ENCODE data around the gene FOXP4. TPM values are rescaled to one million over a fixed set of nuclear protein-coding genes. Genes with fewer than 3 reads are reported as not detected.

FOXP4 gene
- total RNA-seq, 4 donors from 2014 or later, result 12.6 to 42.4 (median 23.7) TPM

GRCh38 chr6:41589636-41590622 lies 43.7 kb downstream of the FOXP4 start:
- Histone ChIP-seq H3K4me1 (no peaks in the 10 kb centered on the region), H3K9me3 (no peaks in the 10 kb centered on the region), H3K27ac (no peak overlapping the region), H3K4me3 (replicated peaks in 1 of 3) (no peak overlapping the region), H3K27me3 (no peaks in the 10 kb centered on the region), H3K36me3 (peaks cover 38 to 40% of the 10 kb centered on the region in 2 donors)
- intact Hi-C loops (cut with DNase I), result loop anchor here (2.0 to 5.0 kb wide), 2 partner anchors 127 to 218 kb away; no protein-coding TSS in a partner anchor
- 92 to 94% methylated on average over 37 to 39 of the region's 39 CpGs for WGBS, 2 donors
- no peak for TF ChIP-seq POLR2A (IDR thresholded peaks at IDR 0.05)
- TF ChIP-seq CTCF (IDR thresholded peaks at IDR 0.05), result no peak
- no peak for DNase-seq

GRCh38 chr6:41591122-41591521 lies 44.9 kb downstream of the FOXP4 start:
- no peak overlapping the region for H3K27ac ChIP-seq

GRCh38 chr6:41591859-41592502 lies 45.8 kb downstream of the FOXP4 start:
- Histone ChIP-seq H3K27me3 (no peaks in the 10 kb centered on the region), H3K4me3 (replicated peaks in 1 of 3) (no peak overlapping the region), H3K27ac (no peak overlapping the region), H3K4me1 (no peaks in the 10 kb centered on the region), H3K9me3 (no peaks in the 10 kb centered on the region), H3K36me3 (peaks cover 34 to 44% of the 10 kb centered on the region in 2 donors)
- intact Hi-C loops (cut with DNase I), result loop anchor here (2.0 to 5.0 kb wide), 2 partner anchors 129 to 220 kb away; no protein-coding TSS in a partner anchor
- DNase-seq, result peak; percentile 71 to 74
- TF ChIP-seq CTCF (IDR thresholded peaks at IDR 0.05) (peak; percentile 85 to 96 (median 92)), POLR2A (IDR thresholded peaks at IDR 0.05) (no peak)
- 6 to 11% methylated on average over 7 of the region's 7 CpGs for WGBS, 2 donors

More at GRCh38 chr6:41591122-41591521, 44.9 kb downstream of the FOXP4 start:
- no peaks in the 10 kb centered on the region for H3K27me3 ChIP-seq
- no peak for TF ChIP-seq POLR2A (IDR thresholded peaks at IDR 0.05)
- no peak for TF ChIP-seq CTCF (IDR thresholded peaks at IDR 0.05)
- H3K4me1 ChIP-seq, result no peaks in the 10 kb centered on the region
- peaks cover 32 to 41% of the 10 kb centered on the region in 2 donors for H3K36me3 ChIP-seq
- WGBS, 2 donors, result 86 to 91% methylated on average over 5 to 6 of the region's 6 CpGs
- H3K4me3 ChIP-seq (replicated peaks in 1 of 3), result no peak overlapping the region
- no peak for DNase-seq
- intact Hi-C loops (cut with DNase I), result loop anchor here (2.0 to 5.0 kb wide), 2 partner anchors 128 to 219 kb away; no protein-coding TSS in a partner anchor
- no peaks in the 10 kb centered on the region for H3K9me3 ChIP-seq

- Histone ChIP-seq H3K4me3 (replicated peaks in 1 of 3) (no peak overlapping the region), H3K27ac (no peak overlapping the region), H3K36me3 (peaks cover 38% of the 10 kb centered on the region in 2 donors), H3K27me3 (no peaks in the 10 kb centered on the region), H3K4me1 (no peaks in the 10 kb centered on the region), H3K9me3 (no peaks in the 10 kb centered on the region)
- no peak for TF ChIP-seq POLR2A (IDR thresholded peaks at IDR 0.05)
- WGBS, 2 donors, result 92 to 95% methylated on average over 24 of the region's 24 CpGs
- intact Hi-C loops (cut with DNase I), result loop anchor here (5.0 kb wide), 1 partner anchor 221 kb away; no protein-coding TSS in a partner anchor
- no peak for DNase-seq
Measured at GRCh38 chr6:41593406-41593805, 47.2 kb downstream of the FOXP4 start.

- Histone ChIP-seq H3K4me1 (no peaks in the 10 kb centered on the region), H3K4me3 (replicated peaks in 1 of 3) (no peak overlapping the region), H3K36me3 (peaks cover 37 to 42% of the 10 kb centered on the region in 2 donors), H3K27ac (no peak overlapping the region), H3K27me3 (no peaks in the 10 kb centered on the region), H3K9me3 (no peaks in the 10 kb centered on the region)
- intact Hi-C loops (cut with DNase I), result loop anchor here (5.0 kb wide), 1 partner anchor 222 kb away; no protein-coding TSS in a partner anchor
- 88% methylated on average over 11 of the region's 11 CpGs for WGBS, 2 donors
- no peak for DNase-seq
- no peak for TF ChIP-seq CTCF (IDR thresholded peaks at IDR 0.05)
Measured at GRCh38 chr6:41593839-41594238, 47.7 kb downstream of the FOXP4 start.

All from thyroid gland (tissue), 4 donors.